ENCODE results near the gene TSPAN5. TPM values are rescaled to one million over a fixed set of nuclear protein-coding genes. Genes with fewer than 3 reads are reported as not detected.
"Not testable (repeated sequence)": the region's sequence is repeated elsewhere in the genome, so short reads cannot be mapped to it uniquely, and the experiment has no call there.

Gene TSPAN5
- total RNA-seq, 3 donors from 2014 or later (not counting 1 experiment from before 2014, with no cell fraction given) = 6.8 to 13.7 (median 11.4) TPM

GRCh38 chr4:98480535-98480934 lies 177.9 kb downstream of the TSPAN5 start:
- H3K27ac ChIP-seq (ENCODE audit: low read length) = no peak overlapping the region
- no peaks in the 10 kb centered on the region for H3K4me1 ChIP-seq (ENCODE audit: control insufficient read depth, insufficient read depth, low read length)
- no peak overlapping the region for H3K27ac Mint-ChIP-seq
- no peaks in the 10 kb centered on the region for H3K27me3 Mint-ChIP-seq (ENCODE audit: low read depth in 2 of 2)
- H3K9me3 ChIP-seq (ENCODE audit: control insufficient read depth, insufficient read depth, low read length) = no peaks in the 10 kb centered on the region
- ATAC-seq = no peak
- H3K4me1 Mint-ChIP-seq = peaks cover 5 to 8% of the 10 kb centered on the region in 2 donors
- no peak overlapping the region for H3K4me3 ChIP-seq (ENCODE audit: low read length)
- H3K4me3 Mint-ChIP-seq = no peak overlapping the region
- no peaks in the 10 kb centered on the region for H3K27me3 ChIP-seq (ENCODE audit: control insufficient read depth, insufficient read depth, low read length)
- TF ChIP-seq CTCF (IDR thresholded peaks at IDR 0.05) = no peak
- no peaks in the 10 kb centered on the region for H3K9me3 Mint-ChIP-seq
- peaks cover 3% of the 10 kb centered on the region for H3K36me3 ChIP-seq (ENCODE audit: control insufficient read depth, insufficient read depth, low read length)
- intact Hi-C loops (cut with micrococcal nuclease) = no loop called here
- H3K36me3 Mint-ChIP-seq = no peaks in the 10 kb centered on the region
- DNase-seq = no peak
- 93% methylated on average over 5 of the region's 5 CpGs for WGBS (ENCODE audit: insufficient coverage)

- H3K9me3 ChIP-seq (ENCODE audit: control insufficient read depth, insufficient read depth, low read length); intact Hi-C loops (cut with micrococcal nuclease); H3K4me3 ChIP-seq (ENCODE audit: low read length); H3K27ac ChIP-seq (ENCODE audit: low read length); H3K4me1 ChIP-seq (ENCODE audit: control insufficient read depth, insufficient read depth, low read length); DNase-seq; H3K27me3 Mint-ChIP-seq (ENCODE audit: low read depth in 2 of 2); H3K4me1 Mint-ChIP-seq; ATAC-seq; H3K36me3 ChIP-seq (ENCODE audit: control insufficient read depth, insufficient read depth, low read length); H3K27ac Mint-ChIP-seq; H3K27me3 ChIP-seq (ENCODE audit: control insufficient read depth, insufficient read depth, low read length); H3K36me3 Mint-ChIP-seq; H3K9me3 Mint-ChIP-seq; H3K4me3 Mint-ChIP-seq: not testable (repeated sequence)
- 52% methylated on average over 2 of the region's 2 CpGs for WGBS (ENCODE audit: insufficient coverage)
Observed at GRCh38 chr4:98479590-98479989, 178.8 kb downstream of the TSPAN5 start.

GRCh38 chr4:98476891-98477290 lies 181.5 kb downstream of the TSPAN5 start:
- no peaks in the 10 kb centered on the region for H3K36me3 Mint-ChIP-seq
- intact Hi-C loops (cut with micrococcal nuclease) = no loop called here

GRCh38 chr4:98474408-98474844 lies 184.0 kb downstream of the TSPAN5 start:
- Mint-ChIP-seq H3K27ac (no peak overlapping the region), H3K9me3 (no peaks in the 10 kb centered on the region), H3K4me1 (peaks cover 22 to 29% of the 10 kb centered on the region in 2 donors), H3K36me3 (no peaks in the 10 kb centered on the region), H3K4me3 (no peak overlapping the region), H3K27me3 (ENCODE audit: low read depth in 2 of 2) (no peaks in the 10 kb centered on the region)
- H3K36me3 ChIP-seq (ENCODE audit: control insufficient read depth, insufficient read depth, low read length) = no peaks in the 10 kb centered on the region
- no peak overlapping the region for H3K4me3 ChIP-seq (ENCODE audit: low read length)
- DNase-seq (no peak), ATAC-seq (no peak)
- H3K27me3 ChIP-seq (ENCODE audit: control insufficient read depth, insufficient read depth, low read length) = no peaks in the 10 kb centered on the region
- no peak overlapping the region for H3K27ac ChIP-seq (ENCODE audit: low read length)
- WGBS (ENCODE audit: insufficient coverage) = 90% methylated on average over 2 of the region's 3 CpGs
- no peak for TF ChIP-seq CTCF (IDR thresholded peaks at IDR 0.05)
- intact Hi-C loops (cut with micrococcal nuclease) = no loop called here
- H3K4me1 ChIP-seq (ENCODE audit: control insufficient read depth, insufficient read depth, low read length) = peaks cover 12% of the 10 kb centered on the region
- no peaks in the 10 kb centered on the region for H3K9me3 ChIP-seq (ENCODE audit: control insufficient read depth, insufficient read depth, low read length)

More at GRCh38 chr4:98476891-98477290, 181.5 kb downstream of the TSPAN5 start:
- no peak for DNase-seq
- H3K27me3 ChIP-seq (ENCODE audit: control insufficient read depth, insufficient read depth, low read length) = no peaks in the 10 kb centered on the region
- no peak for TF ChIP-seq CTCF (IDR thresholded peaks at IDR 0.05)
- Mint-ChIP-seq H3K27ac (no peak overlapping the region), H3K9me3 (no peaks in the 10 kb centered on the region), H3K27me3 (ENCODE audit: low read depth in 2 of 2) (no peaks in the 10 kb centered on the region), H3K4me1 (peaks cover 0 to 6% of the 10 kb centered on the region in 2 donors), H3K4me3 (no peak overlapping the region)
- H3K4me3 ChIP-seq (ENCODE audit: low read length) = no peak overlapping the region
- H3K27ac ChIP-seq (ENCODE audit: low read length) = no peak overlapping the region
- peaks cover 2% of the 10 kb centered on the region for H3K36me3 ChIP-seq (ENCODE audit: control insufficient read depth, insufficient read depth, low read length)
- H3K4me1 ChIP-seq (ENCODE audit: control insufficient read depth, insufficient read depth, low read length) = no peaks in the 10 kb centered on the region
- no peak for ATAC-seq
- H3K9me3 ChIP-seq (ENCODE audit: control insufficient read depth, insufficient read depth, low read length) = no peaks in the 10 kb centered on the region
- 92% methylated on average over 9 of the region's 9 CpGs for whole genome bisulfite sequencing (ENCODE audit: insufficient coverage)

Measured in natural killer cell (primary cell).